HEK293 (cell line): ENCODE results near the gene SPANXD.

ENCODE experiments used
- CTCF ChIA-PET: fragments of 350-600 bp; formaldehyde crosslinking; extraction: SDS; loops from one replicate; lab custom pipeline; 2021; ENCODE audit warnings: antibody characterized with exemption; lab: Yijun Ruan, JAX
- POLR2A ChIA-PET: fragments of 300-600 bp; formaldehyde crosslinking; extraction: SDS; loops from one replicate; lab custom pipeline; 2020; ENCODE audit warnings: antibody characterized with exemption, inconsistent platforms; lab: Yijun Ruan, JAX
- H3K27ac ChIP-seq: fragments of 200-500 bp; sonication (Bioruptor generic); 2 replicates; pipeline ENCODE4 v1.5.1; 2014; ENCODE audit warnings: low read depth, low read length, control low read depth, inconsistent platforms; ENCODE audit errors: extremely low read depth
- H3K36me3 ChIP-seq, 2 experiments: fragments of 200-500 bp in 1 of 2; sonication (Bioruptor generic) in 1 of 2; 1 replicate in 1 of 2; 2 replicates in 1 of 2; pipeline ENCODE4 v1.5.1; 2014 to 2017; ENCODE audit warnings: inconsistent platforms in 2 of 2, low read length in 2 of 2; ENCODE audit not compliant: control insufficient read depth in 2 of 2, insufficient read depth in 1 of 2
- H3K4me1 ChIP-seq: fragments of 200-500 bp; sonication (Bioruptor generic); 2 replicates; pipeline ENCODE4 v1.5.1; 2014; ENCODE audit warnings: mild to moderate bottlenecking, low read length, inconsistent platforms; ENCODE audit not compliant: control insufficient read depth, insufficient read depth
- H3K4me3 ChIP-seq: 2 replicates; pipeline ENCODE4 v1.5.1; 2011; ENCODE audit warnings: low read depth, mild to moderate bottlenecking, control low read depth, low read length, moderate library complexity
- H3K9me3 ChIP-seq: fragments of 200-500 bp; sonication (Bioruptor generic); 2 replicates; pipeline ENCODE4 v1.5.1; 2014; ENCODE audit warnings: low read depth, low read length, inconsistent platforms; ENCODE audit not compliant: control insufficient read depth, insufficient read depth
- HOXD13 ChIP-seq: sonication (generic); formaldehyde crosslinking; IDR thresholded peaks from 2 replicates; pipeline ENCODE4 v1.8.0; 2022; ENCODE audit warnings: missing genetic modification reagents, borderline replicate concordance
- INSM2 ChIP-seq: fragments of 450-650 bp; formaldehyde crosslinking; IDR thresholded peaks from 2 replicates; pipeline ENCODE4 v1.5.1; 2016; ENCODE audit warnings: missing biosample characterization, missing genetic modification characterization
- MEIS1 ChIP-seq: sonication (generic); formaldehyde crosslinking; IDR thresholded peaks from 2 replicates; pipeline ENCODE4 v1.8.1; 2022; ENCODE audit warnings: missing genetic modification reagents, mild to moderate bottlenecking, borderline replicate concordance
- OVOL3 ChIP-seq: fragments of 450-650 bp; formaldehyde crosslinking; IDR thresholded peaks from 2 replicates; pipeline ENCODE4 v1.5.1; 2016; ENCODE audit warnings: missing biosample characterization, missing genetic modification characterization
- PRDM4 ChIP-seq: fragments of 450-650 bp; formaldehyde crosslinking; IDR thresholded peaks from 2 replicates; pipeline ENCODE4 v1.5.1; 2017; ENCODE audit warnings: missing biosample characterization, missing genetic modification characterization
- SP2 ChIP-seq: fragments of 450-650 bp; formaldehyde crosslinking; IDR thresholded peaks from 2 replicates; pipeline ENCODE4 v1.5.1; 2016; ENCODE audit warnings: missing biosample characterization, missing genetic modification characterization
- ZBTB48 ChIP-seq: fragments of 450-650 bp; formaldehyde crosslinking; IDR thresholded peaks from 2 replicates; pipeline ENCODE4 v1.5.1; 2016; ENCODE audit warnings: missing biosample characterization, missing genetic modification characterization
- ZFP37 ChIP-seq: fragments of 450-650 bp; formaldehyde crosslinking; IDR thresholded peaks from 2 replicates; pipeline ENCODE4 v1.5.1; 2016; ENCODE audit warnings: missing biosample characterization, missing genetic modification characterization
- ZIC2 ChIP-seq: fragments of 450-650 bp; formaldehyde crosslinking; IDR thresholded peaks from 2 replicates; pipeline ENCODE4 v1.5.1; 2016; ENCODE audit warnings: missing biosample characterization, missing genetic modification characterization
- ZNF184 ChIP-seq: fragments of 450-650 bp; IDR thresholded peaks from 2 replicates; pipeline ENCODE4 v1.5.1; 2018; ENCODE audit warnings: missing biosample characterization, mild to moderate bottlenecking, missing genetic modification characterization
- ZNF202 ChIP-seq: fragments of 450-650 bp; formaldehyde crosslinking; IDR thresholded peaks from 2 replicates; pipeline ENCODE4 v1.5.1; 2016; ENCODE audit warnings: missing biosample characterization, missing genetic modification characterization, borderline replicate concordance
- ZNF248 ChIP-seq: fragments of 450-650 bp; formaldehyde crosslinking; IDR thresholded peaks from 2 replicates; pipeline ENCODE4 v1.5.1; 2017; ENCODE audit warnings: missing biosample characterization, missing genetic modification characterization
- ZNF280D ChIP-seq: fragments of 450-650 bp; formaldehyde crosslinking; IDR thresholded peaks from 2 replicates; pipeline ENCODE4 v1.5.1; 2016; ENCODE audit warnings: missing biosample characterization, missing genetic modification characterization
- ZNF394 ChIP-seq: fragments of 450-650 bp; formaldehyde crosslinking; IDR thresholded peaks from 2 replicates; pipeline ENCODE4 v1.5.1; 2016; ENCODE audit warnings: missing biosample characterization, missing genetic modification characterization, mild to moderate bottlenecking, moderate library complexity, borderline replicate concordance
- ZNF426 ChIP-seq: fragments of 450-650 bp; formaldehyde crosslinking; IDR thresholded peaks from 2 replicates; pipeline ENCODE4 v1.5.1; 2017; ENCODE audit warnings: missing biosample characterization, missing genetic modification characterization, mild to moderate bottlenecking, inconsistent platforms, moderate library complexity
- ZNF449 ChIP-seq: fragments of 450-650 bp; formaldehyde crosslinking; IDR thresholded peaks from 2 replicates; pipeline ENCODE4 v1.5.1; 2017; ENCODE audit warnings: missing biosample characterization, mild to moderate bottlenecking, missing genetic modification characterization, moderate library complexity
- ZNF473 ChIP-seq: fragments of 450-650 bp; formaldehyde crosslinking; IDR thresholded peaks from 2 replicates; pipeline ENCODE4 v1.5.1; 2017; ENCODE audit warnings: missing biosample characterization, missing genetic modification characterization
- ZNF48 ChIP-seq: fragments of 450-650 bp; formaldehyde crosslinking; IDR thresholded peaks from 2 replicates; pipeline ENCODE4 v1.5.1; 2016; ENCODE audit warnings: missing biosample characterization, missing genetic modification characterization
- ZNF510 ChIP-seq: fragments of 450-650 bp; formaldehyde crosslinking; IDR thresholded peaks from 2 replicates; pipeline ENCODE4 v1.5.1; 2018; ENCODE audit warnings: mild to moderate bottlenecking, missing genetic modification characterization, missing biosample characterization; ENCODE audit not compliant: insufficient replicate concordance
- ZNF529 ChIP-seq: fragments of 450-650 bp; formaldehyde crosslinking; IDR thresholded peaks from 2 replicates; pipeline ENCODE4 v1.5.1; 2017; ENCODE audit warnings: missing genetic modification characterization, missing biosample characterization; ENCODE audit not compliant: insufficient replicate concordance
- ZNF549 ChIP-seq: fragments of 450-650 bp; IDR thresholded peaks from 2 replicates; pipeline ENCODE4 v1.5.1; 2018; ENCODE audit warnings: missing biosample characterization, missing genetic modification characterization, mild to moderate bottlenecking, inconsistent platforms, moderate library complexity
- ZNF677 ChIP-seq: fragments of 450-650 bp; IDR thresholded peaks from 2 replicates; pipeline ENCODE4 v1.5.0; 2018; ENCODE audit warnings: missing biosample characterization, mild to moderate bottlenecking, missing genetic modification characterization, moderate library complexity
- ZNF76 ChIP-seq: fragments of 450-650 bp; formaldehyde crosslinking; IDR thresholded peaks from 2 replicates; pipeline ENCODE4; 2016; ENCODE audit warnings: low read depth, missing biosample characterization, missing genetic modification characterization, borderline replicate concordance
- ZNF776 ChIP-seq: fragments of 450-650 bp; formaldehyde crosslinking; IDR thresholded peaks from 2 replicates; pipeline ENCODE4 v1.5.0; 2017; ENCODE audit warnings: missing biosample characterization, missing genetic modification characterization, borderline replicate concordance
- ZNF837 ChIP-seq: fragments of 450-650 bp; formaldehyde crosslinking; IDR thresholded peaks from 2 replicates; pipeline ENCODE4 v1.5.1; 2016; ENCODE audit warnings: missing biosample characterization, missing genetic modification characterization
- ZSCAN30 ChIP-seq: fragments of 450-650 bp; IDR thresholded peaks from 2 replicates; pipeline ENCODE4 v1.5.1; 2018; ENCODE audit warnings: missing biosample characterization, mild to moderate bottlenecking, missing genetic modification characterization, moderate library complexity

SPANXD gene

GRCh38 chrX:141736656-141737055, 38.1 kb upstream of the SPANXD start:
- POLR2A ChIA-PET, result no interaction called here
- CTCF ChIA-PET, result no interaction called here

GRCh38 chrX:141733371-141733770, 34.8 kb upstream of the SPANXD start:
- no peaks in the 10 kb centered on the region for H3K9me3 ChIP-seq
- CTCF ChIA-PET, result no interaction called here
- POLR2A ChIA-PET, result no interaction called here

More at GRCh38 chrX:141736656-141737055, 38.1 kb upstream of the SPANXD start:
- H3K9me3 ChIP-seq, result no peaks in the 10 kb centered on the region
- H3K4me3 ChIP-seq, result no peak overlapping the region
- no peaks in the 10 kb centered on the region for H3K36me3 ChIP-seq
- TF ChIP-seq ZNF837 (no peak), HOXD13 (CRISPR knock-in tag) (no peak), OVOL3 (tag by site-specific recombination) (no peak), ZNF280D (tag by site-specific recombination) (no peak), ZIC2 (tag by site-specific recombination) (no peak), ZNF76 (tag by site-specific recombination) (no peak), ZBTB48 (no peak), ZNF184 (tag by site-specific recombination) (no peak), ZNF426 (no peak), ZNF677 (no peak), ZNF549 (tag by site-specific recombination) (no peak), ZFP37 (no peak), ZNF510 (tag by site-specific recombination) (no peak)
- no peak overlapping the region for H3K27ac ChIP-seq
- no peaks in the 10 kb centered on the region for H3K4me1 ChIP-seq

More at GRCh38 chrX:141733371-141733770, 34.8 kb upstream of the SPANXD start:
- H3K4me3 ChIP-seq, result no peak overlapping the region
- no peaks in the 10 kb centered on the region for H3K36me3 ChIP-seq
- H3K4me1 ChIP-seq, result no peaks in the 10 kb centered on the region
- TF ChIP-seq ZNF449 (tag by site-specific recombination), result no peak
- no peak for TF ChIP-seq ZNF529
- TF ChIP-seq MEIS1 (CRISPR knock-in tag), result no peak
- no peak for TF ChIP-seq ZNF549 (tag by site-specific recombination)
- no peak for TF ChIP-seq ZNF202 (tag by site-specific recombination)
- TF ChIP-seq PRDM4, result no peak
- no peak for TF ChIP-seq ZSCAN30 (tag by site-specific recombination)
- no peak for TF ChIP-seq INSM2
- no peak for TF ChIP-seq ZNF394
- no peak for TF ChIP-seq ZNF248 (tag by site-specific recombination)
- no peak for TF ChIP-seq ZNF776 (tag by site-specific recombination)
- TF ChIP-seq ZNF473, result no peak
- TF ChIP-seq SP2, result no peak
- no peak for TF ChIP-seq ZNF48 (tag by site-specific recombination)
- no peak overlapping the region for H3K27ac ChIP-seq
